Neural cell (in vitro differentiated cells): ENCODE results near the gene BNC2.

Experiments
- CTCF ChIP-seq: fragments of 450-650 bp; IDR thresholded peaks from 2 replicates; pipeline ENCODE4 v1.5.1; 2014; ENCODE audit warnings: antibody characterized with exemption, mild to moderate bottlenecking, moderate library complexity; ENCODE audit not compliant: poor library complexity, severe bottlenecking
- EP300 ChIP-seq: fragments of 450-650 bp; conservative IDR thresholded peaks from 2 replicates; pipeline ENCODE4 v1.6.1; 2014; ENCODE audit warnings: antibody characterized with exemption, mild to moderate bottlenecking, moderate library complexity; ENCODE audit not compliant: poor library complexity, severe bottlenecking
- EZH2 ChIP-seq: fragments of 200-600, 300-800 bp; shearing (Covaris generic), sonication (generic); IDR thresholded peaks from 2 replicates; pipeline ENCODE4 v1.6.1; 2014; ENCODE audit warnings: antibody characterized with exemption, low read length, borderline replicate concordance, mild to moderate bottlenecking; ENCODE audit not compliant: insufficient read depth, poor library complexity, severe bottlenecking
- MXI1 ChIP-seq: fragments of 450-650 bp; conservative IDR thresholded peaks from 2 replicates; pipeline ENCODE4 v1.6.1; 2014; ENCODE audit warnings: antibody characterized with exemption, mild to moderate bottlenecking; ENCODE audit not compliant: poor library complexity, severe bottlenecking

- TF ChIP-seq MXI1 (no peak), CTCF (no peak), EP300 (no peak), EZH2 (no peak)
Measured at GRCh38 chr9:16642421-16643109, 227.9 kb downstream of the BNC2 start.
